OCI-LY3 (cell line): ENCODE results near the gene VAV2.
"Not testable (repeated sequence)": the region's sequence is repeated elsewhere in the genome, so short reads cannot be mapped to it uniquely, and the experiment has no call there.

Experiments
- EZH2phosphoT487 ChIP-seq: fragments of 200-600 bp; shearing (Covaris generic); IDR thresholded peaks from 2 replicates; pipeline ENCODE4 v1.6.1; 2018; ENCODE audit warnings: antibody characterized with exemption, mixed run types, low read depth
- TF ChIP-seq, protein P1 (sequence below): fragments of 200-600, 300-600 bp; sonication (generic); IDR thresholded peaks from 2 replicates; pipeline ENCODE4 v1.5.1; 2014; ENCODE audit warnings: antibody characterized with exemption, low read length, low read depth

DNA sequence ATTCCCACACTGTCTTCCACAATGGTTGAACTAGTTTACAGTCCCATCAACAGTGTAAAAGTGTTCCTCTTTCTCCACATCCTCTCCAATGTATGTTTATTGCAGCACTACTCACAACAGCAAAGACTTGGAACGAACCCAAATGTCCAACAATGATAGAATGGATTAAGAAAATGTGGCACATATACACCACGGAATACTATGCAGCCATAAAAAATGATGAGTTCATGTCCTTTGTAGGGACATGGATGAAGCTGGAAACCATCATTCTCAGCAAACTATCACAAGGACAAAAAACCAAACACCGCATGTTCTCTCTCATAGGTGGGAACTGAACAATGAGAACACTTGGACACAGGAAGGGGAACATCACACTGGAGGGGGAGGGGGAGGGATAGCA lies 225.9 kb downstream of the VAV2 start:
- TF ChIP-seq, protein P1, sequence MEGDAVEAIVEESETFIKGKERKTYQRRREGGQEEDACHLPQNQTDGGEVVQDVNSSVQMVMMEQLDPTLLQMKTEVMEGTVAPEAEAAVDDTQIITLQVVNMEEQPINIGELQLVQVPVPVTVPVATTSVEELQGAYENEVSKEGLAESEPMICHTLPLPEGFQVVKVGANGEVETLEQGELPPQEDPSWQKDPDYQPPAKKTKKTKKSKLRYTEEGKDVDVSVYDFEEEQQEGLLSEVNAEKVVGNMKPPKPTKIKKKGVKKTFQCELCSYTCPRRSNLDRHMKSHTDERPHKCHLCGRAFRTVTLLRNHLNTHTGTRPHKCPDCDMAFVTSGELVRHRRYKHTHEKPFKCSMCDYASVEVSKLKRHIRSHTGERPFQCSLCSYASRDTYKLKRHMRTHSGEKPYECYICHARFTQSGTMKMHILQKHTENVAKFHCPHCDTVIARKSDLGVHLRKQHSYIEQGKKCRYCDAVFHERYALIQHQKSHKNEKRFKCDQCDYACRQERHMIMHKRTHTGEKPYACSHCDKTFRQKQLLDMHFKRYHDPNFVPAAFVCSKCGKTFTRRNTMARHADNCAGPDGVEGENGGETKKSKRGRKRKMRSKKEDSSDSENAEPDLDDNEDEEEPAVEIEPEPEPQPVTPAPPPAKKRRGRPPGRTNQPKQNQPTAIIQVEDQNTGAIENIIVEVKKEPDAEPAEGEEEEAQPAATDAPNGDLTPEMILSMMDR = not testable (repeated sequence)
- TF ChIP-seq EZH2phosphoT487 = not testable (repeated sequence)
